Stimulated activated effector memory CD8-positive, alpha-beta T cell treated with anti-CD3 and anti-CD28 coated beads, Interleukin-12 subunit alpha, Interleukin-12 subunit beta, amount 100 ng/mL, for 72 hours (primary cell): ENCODE measurements around the gene ITGA5.
A peak's percentile ranks its signal among the peaks of the same experiment; 100 is the strongest.

Experiments
- ATAC-seq: fragments of 150-1000 bp; cut with Tn5 transposase; 2 replicates; pipeline ENCODE4 v1.10.0; 2021
- DNase-seq, 2 donors: peaks; one replicate each; pipeline ENCODE4 v3.0.0; 2021 to 2022; ENCODE audit warnings: low spot score in 2 of 2
- H3K27ac Mint-ChIP-seq: one replicate; pipeline ENCODE4 v1.8.0; 2022; ENCODE audit warnings: mild to moderate bottlenecking, mixed read lengths
- H3K36me3 Mint-ChIP-seq: one replicate; pipeline ENCODE4 v1.8.0; 2022; ENCODE audit warnings: mild to moderate bottlenecking, mixed read lengths
- H3K4me1 Mint-ChIP-seq: one replicate; pipeline ENCODE4 v1.8.0; 2022; ENCODE audit warnings: mixed read lengths
- H3K4me3 Mint-ChIP-seq: one replicate; pipeline ENCODE4 v1.8.0; 2022; ENCODE audit warnings: mild to moderate bottlenecking, mixed read lengths
- H3K9me3 Mint-ChIP-seq: one replicate; pipeline ENCODE4 v1.8.0; 2022; ENCODE audit warnings: mixed read lengths

The ITGA5 gene

DNA sequence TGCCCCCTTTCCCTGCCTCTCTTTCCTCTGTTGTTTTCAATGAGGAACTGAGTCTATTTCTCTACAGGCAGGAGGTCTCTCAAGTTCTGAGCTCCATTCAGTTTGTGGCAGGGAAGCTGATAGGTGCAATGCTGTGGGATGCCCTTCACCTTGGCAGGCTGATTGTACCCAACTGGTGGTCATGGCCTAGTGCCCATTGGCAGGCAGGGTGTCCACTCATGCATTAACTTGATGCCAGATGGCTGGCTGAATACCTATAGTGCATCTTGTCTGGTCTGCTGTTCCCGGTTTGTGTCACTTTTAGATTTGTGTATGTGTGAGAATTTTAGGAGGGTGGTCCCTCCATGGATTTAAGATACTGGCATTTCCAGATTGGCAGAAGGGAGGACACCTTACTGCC is 20.0 kb upstream of the ITGA5 start:
- no peak for ATAC-seq
- peak overlapping the region; percentile 53 for H3K27ac Mint-ChIP-seq
- no peaks in the 10 kb centered on the region for H3K9me3 Mint-ChIP-seq
- H3K4me3 Mint-ChIP-seq = no peak overlapping the region
- H3K36me3 Mint-ChIP-seq = no peaks in the 10 kb centered on the region
- H3K4me1 Mint-ChIP-seq = peaks cover 21% of the 10 kb centered on the region
- DNase-seq = no peak

DNA sequence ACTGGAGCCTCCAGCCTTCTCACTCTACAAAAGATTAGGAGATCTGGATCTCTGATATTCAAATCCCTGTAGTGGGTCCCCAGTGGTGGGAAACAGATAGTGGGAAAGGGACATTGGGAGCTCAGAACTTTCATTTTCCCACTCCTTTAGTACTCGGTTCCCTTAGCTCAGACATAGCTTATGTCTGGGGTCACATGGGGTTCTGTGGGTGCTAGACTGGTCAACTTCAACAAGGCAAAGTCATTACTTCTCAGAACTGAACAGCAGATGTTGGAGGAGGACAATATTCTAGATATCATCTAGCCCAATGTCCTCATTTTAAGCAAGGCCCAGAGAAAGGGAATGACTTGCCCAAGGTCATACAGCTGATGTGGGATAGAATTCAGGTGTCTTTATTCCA is 19.5 kb upstream of the ITGA5 start:
- no peak for ATAC-seq
- Mint-ChIP-seq H3K9me3 (no peaks in the 10 kb centered on the region), H3K36me3 (no peaks in the 10 kb centered on the region), H3K4me1 (peaks cover 22% of the 10 kb centered on the region), H3K27ac (peak overlapping the region; percentile 81), H3K4me3 (no peak overlapping the region)
- no peak for DNase-seq

DNA sequence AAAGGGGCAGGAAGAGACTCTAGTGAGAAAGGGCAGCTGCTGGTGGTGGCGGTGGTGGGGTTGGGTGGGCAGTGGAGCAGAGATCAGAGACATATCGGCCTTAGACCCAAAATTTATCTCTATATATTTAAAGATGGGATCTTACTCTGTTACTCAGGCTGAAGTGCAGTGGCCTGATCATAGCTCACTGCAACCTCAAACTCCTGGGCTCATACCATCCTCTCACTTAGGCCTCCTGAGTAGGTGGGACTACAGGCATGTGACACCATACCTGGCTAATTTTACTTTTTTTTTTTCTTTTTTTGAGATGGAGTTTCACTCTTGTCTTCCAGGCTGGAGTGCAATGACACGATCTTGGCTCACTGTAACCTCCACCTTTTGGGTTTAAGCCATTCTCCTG is 18.6 kb upstream of the ITGA5 start:
- Mint-ChIP-seq H3K9me3 (no peaks in the 10 kb centered on the region), H3K36me3 (no peaks in the 10 kb centered on the region), H3K4me3 (no peak overlapping the region), H3K27ac (peak overlapping the region; percentile 81), H3K4me1 (peaks cover 30% of the 10 kb centered on the region)
- DNase-seq = no peak
- peak; percentile 70 for ATAC-seq

DNA sequence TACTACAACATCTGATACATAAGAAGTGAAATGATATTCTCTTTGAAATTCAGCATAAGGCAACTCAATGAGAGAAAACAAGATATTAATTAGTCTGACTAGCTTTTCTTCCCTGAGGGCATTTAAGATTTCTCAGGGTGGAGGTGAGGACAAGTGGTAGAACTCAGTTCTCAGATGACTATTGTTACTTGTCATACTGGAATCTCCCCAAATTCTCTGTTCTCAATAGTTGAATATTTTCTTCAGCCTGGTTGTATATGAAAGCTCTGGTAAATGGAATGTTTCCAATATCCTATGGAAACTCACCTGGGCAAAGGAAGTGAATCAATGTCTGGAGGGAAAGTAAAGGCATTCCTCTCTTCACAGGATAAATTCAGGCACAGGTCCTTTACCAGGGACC is 18.2 kb upstream of the ITGA5 start:
- ATAC-seq = peak; percentile 82
- Mint-ChIP-seq H3K4me1 (peaks cover 35% of the 10 kb centered on the region), H3K4me3 (no peak overlapping the region), H3K9me3 (no peaks in the 10 kb centered on the region), H3K36me3 (no peaks in the 10 kb centered on the region), H3K27ac (peak overlapping the region; percentile 81)
- no peak for DNase-seq

DNA sequence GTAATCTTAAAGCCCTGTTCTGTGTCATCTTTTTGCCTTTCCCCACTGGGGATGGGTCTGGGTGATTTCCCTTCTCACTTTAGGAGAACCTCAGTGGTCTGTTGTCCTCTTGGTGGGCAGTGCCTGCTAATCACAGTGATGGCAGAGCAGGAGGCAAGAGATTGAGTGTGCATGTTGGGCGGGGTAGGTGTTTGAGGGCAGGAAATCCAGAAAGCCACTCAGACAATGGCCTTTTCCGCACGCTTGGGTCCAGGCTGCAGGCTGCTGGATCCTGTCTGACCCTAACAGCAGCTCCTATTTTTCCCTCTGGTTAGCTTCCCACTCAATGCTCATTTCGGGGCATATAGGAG is 13.7 kb upstream of the ITGA5 start:
- Mint-ChIP-seq H3K4me3 (peak overlapping the region; percentile 56), H3K4me1 (peaks cover 63% of the 10 kb centered on the region), H3K27ac (peak overlapping the region; percentile 73), H3K9me3 (no peaks in the 10 kb centered on the region), H3K36me3 (no peaks in the 10 kb centered on the region)
- DNase-seq (no peak), ATAC-seq (peak; percentile 72)

DNA sequence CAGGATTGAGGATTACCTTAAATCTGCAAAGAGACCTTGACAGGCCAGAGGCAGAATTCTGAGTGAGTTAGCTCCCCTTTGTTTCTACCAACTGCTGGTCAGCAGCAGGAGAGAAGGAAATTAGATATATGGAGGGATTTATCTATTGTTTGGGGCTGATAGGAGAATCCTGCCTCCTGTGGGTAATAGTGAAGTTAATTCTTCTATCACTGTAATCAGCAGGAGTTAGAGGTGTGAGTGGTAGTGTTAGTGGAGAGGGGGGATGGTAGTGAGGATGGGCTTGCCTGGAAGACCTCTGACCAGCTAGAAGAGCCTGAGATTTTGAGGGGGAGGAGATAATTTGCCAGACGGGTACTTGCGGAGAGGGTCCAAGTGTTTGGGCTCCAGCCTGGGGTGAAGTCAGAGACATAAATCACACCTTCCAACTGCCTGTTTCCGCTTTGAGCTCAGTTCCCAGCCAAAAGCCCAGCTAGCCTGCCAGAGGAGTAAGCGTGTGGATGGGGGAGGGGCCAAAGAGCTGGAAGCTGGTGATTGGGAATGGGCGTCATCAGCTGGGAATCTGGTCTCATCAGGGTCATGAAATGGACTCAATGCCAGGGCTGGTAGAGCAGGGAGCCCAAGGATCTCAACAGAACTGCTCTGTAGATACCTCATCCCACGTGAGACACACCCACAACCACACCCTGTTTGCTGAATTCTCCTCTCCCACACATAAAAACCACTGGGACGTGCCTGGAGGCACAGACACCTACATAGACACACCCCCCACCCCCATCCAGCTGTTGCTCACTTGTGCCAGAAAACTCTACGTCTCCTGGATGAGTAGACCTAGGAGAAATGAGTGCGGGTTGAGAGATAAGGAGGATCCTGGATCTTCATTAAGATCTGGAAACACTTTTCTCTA is 13.1 kb upstream of the ITGA5 start:
- peaks cover 65% of the 10 kb centered on the region for H3K4me1 Mint-ChIP-seq
- no peaks in the 10 kb centered on the region for H3K36me3 Mint-ChIP-seq
- peak overlapping the region; percentile 73 for H3K27ac Mint-ChIP-seq
- peak overlapping the region; percentile 56 for H3K4me3 Mint-ChIP-seq
- ATAC-seq = peak; percentile 79
- no peaks in the 10 kb centered on the region for H3K9me3 Mint-ChIP-seq
- DNase-seq = no peak

DNA sequence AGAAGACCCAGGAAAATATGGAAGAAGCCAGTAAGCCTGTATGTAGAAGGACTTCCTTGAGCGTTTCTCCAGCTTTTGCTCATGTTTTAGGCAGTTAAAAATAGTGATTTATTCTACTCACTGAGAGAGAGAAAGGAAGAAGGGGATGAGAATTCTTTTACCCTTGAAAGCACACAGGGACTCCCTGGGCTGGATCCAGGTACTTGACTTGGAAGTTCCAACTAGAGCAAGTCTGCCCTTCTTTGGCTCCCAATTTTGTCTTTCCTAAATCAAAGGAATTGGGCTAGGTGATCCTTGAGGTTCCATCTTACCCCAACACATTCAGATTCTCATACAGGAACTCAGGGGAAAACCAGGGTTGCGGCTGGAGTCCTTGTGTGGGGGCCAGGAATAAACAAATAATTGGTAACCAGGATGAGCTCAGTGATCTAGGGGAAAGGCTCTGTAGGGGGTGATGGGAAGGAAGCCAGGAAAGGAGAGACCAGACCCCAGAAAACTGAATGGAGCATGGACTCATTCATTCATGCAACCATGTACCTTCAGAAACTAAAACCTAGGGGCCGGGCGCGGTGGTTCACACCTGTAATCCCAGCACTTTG is 11.5 kb upstream of the ITGA5 start:
- H3K4me1 Mint-ChIP-seq = peaks cover 68% of the 10 kb centered on the region
- H3K4me3 Mint-ChIP-seq = no peak overlapping the region
- DNase-seq (no peak), ATAC-seq (no peak)
- H3K9me3 Mint-ChIP-seq = no peaks in the 10 kb centered on the region
- no peaks in the 10 kb centered on the region for H3K36me3 Mint-ChIP-seq
- no peak overlapping the region for H3K27ac Mint-ChIP-seq

DNA sequence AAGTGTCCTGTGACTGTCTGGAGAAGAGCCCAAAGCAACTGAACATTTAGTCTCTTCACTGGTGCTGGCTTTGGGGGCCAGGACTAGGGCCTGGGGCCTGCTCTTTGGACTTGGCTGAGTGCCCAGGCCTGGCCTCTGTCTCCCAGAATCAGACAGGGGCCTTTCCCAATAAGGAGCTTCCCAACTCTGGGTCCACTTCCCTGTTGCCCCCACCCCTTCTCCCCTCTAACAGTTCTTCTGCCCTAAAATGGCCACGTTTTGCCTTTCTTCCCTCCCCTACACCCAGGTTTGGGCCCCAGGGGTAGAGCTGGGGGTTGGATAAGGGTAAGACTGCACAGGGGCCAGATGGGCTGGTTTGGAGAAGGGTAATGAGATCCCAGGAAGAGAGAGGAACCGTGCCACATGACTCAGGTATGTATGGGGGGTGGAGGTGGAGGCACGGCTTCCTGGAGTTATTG is 10.0 kb upstream of the ITGA5 start:
- Mint-ChIP-seq H3K36me3 (no peaks in the 10 kb centered on the region), H3K4me3 (peak overlapping the region; percentile 46), H3K27ac (peak overlapping the region; percentile 87), H3K9me3 (no peaks in the 10 kb centered on the region), H3K4me1 (peaks cover 75% of the 10 kb centered on the region)
- no peak for DNase-seq
- ATAC-seq = no peak

DNA sequence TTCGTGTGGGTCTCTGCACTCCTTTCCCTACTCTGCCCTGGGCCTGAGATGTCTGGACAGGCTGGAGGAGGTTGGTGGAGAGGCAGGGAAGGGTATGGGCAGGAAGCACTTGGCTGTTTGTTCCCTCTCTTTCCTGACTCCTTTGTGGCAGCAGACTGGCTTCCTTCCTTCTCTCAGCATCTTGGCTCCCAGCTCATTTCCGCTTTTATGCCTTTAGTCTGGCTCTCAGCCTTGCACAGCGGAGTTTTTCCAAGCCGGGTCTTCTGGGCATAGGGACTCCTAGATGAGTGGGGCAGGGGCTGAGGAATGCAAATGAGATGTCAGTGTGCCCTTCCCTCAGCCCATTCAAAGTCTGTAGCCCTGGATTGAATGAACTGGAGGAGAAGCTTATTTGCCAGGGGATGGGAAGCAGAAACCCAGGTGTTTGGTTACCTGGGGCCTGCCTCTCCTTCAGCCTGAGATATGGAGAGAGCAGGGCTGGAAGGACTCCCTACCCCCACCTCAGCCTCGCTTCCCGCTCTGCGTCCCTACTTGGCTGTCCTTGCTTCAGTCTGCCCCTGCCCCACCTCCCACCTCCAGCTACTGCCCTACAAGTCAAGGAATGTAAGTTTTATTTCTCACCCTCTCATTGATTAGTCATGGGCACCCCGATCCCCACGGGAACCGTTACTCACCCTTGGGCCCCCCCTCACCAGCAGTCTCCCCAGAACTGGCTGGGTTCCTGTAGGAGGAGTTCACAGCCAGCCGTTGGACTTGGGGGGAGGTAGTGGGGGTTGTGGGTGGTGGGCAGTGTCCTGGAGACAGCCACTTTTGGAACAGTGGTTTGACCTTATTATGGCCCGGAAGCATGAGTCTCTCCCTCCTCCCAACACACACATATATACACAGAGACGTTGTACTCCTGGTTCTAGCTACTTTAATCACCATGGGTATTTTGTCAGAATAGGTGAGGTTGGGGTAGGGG is 9.3 kb upstream of the ITGA5 start:
- ATAC-seq (peak; percentile 62), DNase-seq (no peak)
- H3K4me3 Mint-ChIP-seq = peak overlapping the region; percentile 46
- peak overlapping the region; percentile 87 for H3K27ac Mint-ChIP-seq
- H3K9me3 Mint-ChIP-seq = no peaks in the 10 kb centered on the region
- peaks cover 80% of the 10 kb centered on the region for H3K4me1 Mint-ChIP-seq
- H3K36me3 Mint-ChIP-seq = no peaks in the 10 kb centered on the region

DNA sequence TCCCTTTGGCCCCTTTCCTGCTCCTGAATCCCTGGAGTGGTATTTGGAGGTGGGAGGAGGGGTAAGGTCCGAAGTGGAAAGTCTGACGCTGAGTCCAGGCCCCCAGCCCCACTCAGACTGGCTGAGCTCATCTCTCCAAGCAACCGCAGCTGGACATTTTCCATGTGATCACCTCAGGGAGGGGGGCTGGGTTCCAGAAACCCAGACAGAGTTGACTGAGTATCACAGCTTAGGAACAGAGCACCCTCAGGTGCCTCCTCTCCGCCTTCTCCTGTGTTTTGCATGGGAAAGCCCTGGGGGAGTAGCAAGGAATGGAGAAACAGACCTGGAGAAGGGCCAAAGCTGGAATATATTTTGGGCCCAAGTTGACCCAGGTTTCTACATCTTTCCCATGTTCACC is 8.0 kb upstream of the ITGA5 start:
- Mint-ChIP-seq H3K36me3 (no peaks in the 10 kb centered on the region), H3K9me3 (no peaks in the 10 kb centered on the region), H3K27ac (peak overlapping the region; percentile 87), H3K4me1 (peaks cover 78% of the 10 kb centered on the region), H3K4me3 (no peak overlapping the region)
- no peak for ATAC-seq
- DNase-seq = no peak

DNA sequence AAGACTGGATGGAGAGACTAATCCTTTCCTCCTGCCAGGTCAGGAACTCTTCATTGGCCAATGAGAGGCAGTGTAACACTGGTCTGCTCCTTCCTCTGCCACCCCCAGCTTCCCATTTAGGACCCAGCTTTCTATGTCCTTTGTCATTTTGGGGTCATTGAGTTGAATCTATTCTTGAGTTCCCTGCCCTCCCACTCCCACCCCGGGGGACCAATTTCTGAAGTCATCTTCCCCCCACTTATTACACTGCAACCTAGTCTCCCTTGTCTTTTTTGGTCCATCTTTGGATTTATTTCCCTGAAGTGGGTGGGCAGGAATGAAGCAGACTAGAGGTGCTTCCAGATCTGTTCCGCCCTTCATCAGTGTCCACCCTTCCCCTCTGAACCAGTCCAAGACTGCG is 7.6 kb upstream of the ITGA5 start:
- DNase-seq = no peak
- ATAC-seq = no peak
- H3K27ac Mint-ChIP-seq = no peak overlapping the region
- H3K9me3 Mint-ChIP-seq = no peaks in the 10 kb centered on the region
- H3K36me3 Mint-ChIP-seq = no peaks in the 10 kb centered on the region
- H3K4me1 Mint-ChIP-seq = peaks cover 74% of the 10 kb centered on the region
- no peak overlapping the region for H3K4me3 Mint-ChIP-seq

DNA sequence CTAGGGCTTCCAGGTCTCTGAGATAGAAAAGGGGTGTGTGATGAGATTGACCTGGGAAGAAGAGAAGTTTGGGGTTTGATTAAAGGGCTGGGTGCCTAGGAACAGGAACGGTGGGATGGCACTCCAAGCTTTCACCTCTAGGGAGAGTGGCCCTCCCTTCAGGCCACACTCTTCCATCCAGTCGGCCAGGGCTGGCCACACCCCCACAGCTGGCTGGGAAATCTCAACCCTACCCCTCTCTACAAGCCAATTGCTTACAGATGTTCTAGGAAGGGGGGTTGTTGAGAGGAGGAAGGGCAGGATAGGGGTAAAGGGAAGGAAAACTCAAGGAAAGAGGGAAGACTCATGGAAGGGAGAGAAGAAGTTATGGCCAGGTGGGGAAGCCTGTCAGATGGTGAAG is 6.6 kb upstream of the ITGA5 start:
- H3K4me3 Mint-ChIP-seq = no peak overlapping the region
- peaks cover 72% of the 10 kb centered on the region for H3K4me1 Mint-ChIP-seq
- H3K27ac Mint-ChIP-seq = peak overlapping the region; percentile 54
- ATAC-seq (no peak), DNase-seq (no peak)
- no peaks in the 10 kb centered on the region for H3K36me3 Mint-ChIP-seq
- H3K9me3 Mint-ChIP-seq = no peaks in the 10 kb centered on the region

DNA sequence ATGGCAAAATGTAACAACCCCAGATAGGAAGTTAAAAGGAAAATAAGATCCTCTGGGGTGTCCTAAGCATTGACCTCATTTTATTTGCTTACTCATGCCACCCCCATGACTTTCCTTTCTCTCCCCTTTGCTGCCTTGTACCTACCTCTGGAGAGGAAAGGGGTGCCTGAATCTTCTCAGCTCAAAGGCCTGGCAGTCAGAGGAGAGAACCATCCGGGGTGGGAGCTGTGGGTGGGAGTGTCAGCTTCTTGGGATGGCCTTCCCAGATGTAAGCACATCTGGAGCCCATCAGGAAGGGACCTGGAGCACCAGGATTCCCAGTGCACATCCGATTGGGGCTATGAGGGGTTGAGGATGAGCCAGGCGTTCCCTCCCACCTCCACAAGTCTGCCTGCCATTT is 5.2 kb upstream of the ITGA5 start:
- Mint-ChIP-seq H3K36me3 (no peaks in the 10 kb centered on the region), H3K4me3 (no peak overlapping the region), H3K4me1 (peaks cover 69% of the 10 kb centered on the region), H3K27ac (no peak overlapping the region), H3K9me3 (no peaks in the 10 kb centered on the region)
- DNase-seq (no peak), ATAC-seq (no peak)

DNA sequence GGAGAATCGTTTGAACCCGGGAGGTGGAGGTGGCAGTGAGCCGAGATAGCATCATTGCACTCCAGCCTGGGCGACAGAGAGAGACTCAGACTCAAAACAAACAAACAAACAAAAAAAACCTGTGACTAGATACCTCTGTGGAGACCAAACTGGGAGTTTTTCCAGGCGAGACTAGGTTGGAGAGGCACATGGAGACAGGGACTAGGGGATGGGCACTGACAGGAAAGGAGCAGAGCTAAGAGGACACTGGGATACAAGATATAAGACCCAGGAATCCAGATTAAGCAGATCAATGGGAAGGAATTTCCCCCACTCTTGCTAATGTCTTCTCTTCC is 4.7 kb upstream of the ITGA5 start:
- H3K36me3 Mint-ChIP-seq = peaks cover under 1% of the 10 kb centered on the region

DNA sequence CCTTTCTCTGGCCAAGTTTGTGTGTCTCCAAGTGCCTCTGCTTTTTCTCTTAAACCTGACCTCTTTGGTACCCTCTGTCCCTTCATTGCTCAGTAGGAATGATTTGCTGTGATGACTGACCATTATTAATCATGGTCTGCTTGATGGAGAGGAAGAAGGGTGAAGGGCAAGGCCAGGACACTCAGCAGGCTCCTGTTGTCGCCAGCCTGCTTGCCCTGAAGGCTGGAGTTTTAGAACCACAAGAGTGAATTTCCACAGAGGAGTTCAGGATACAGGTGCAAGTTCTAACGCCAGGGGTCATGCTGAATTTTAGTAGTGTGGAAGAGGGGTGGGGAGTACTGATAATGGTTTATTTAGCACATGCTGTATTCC is 2.8 kb upstream of the ITGA5 start:
- peaks cover 20% of the 10 kb centered on the region for H3K36me3 Mint-ChIP-seq
- no peak overlapping the region for H3K27ac Mint-ChIP-seq
- DNase-seq (no peak), ATAC-seq (no peak)
- H3K4me3 Mint-ChIP-seq = no peak overlapping the region
- H3K9me3 Mint-ChIP-seq = no peaks in the 10 kb centered on the region
- H3K4me1 Mint-ChIP-seq = peaks cover 65% of the 10 kb centered on the region

More for the DNA sequence above, 4.7 kb upstream of the ITGA5 start:
- no peaks in the 10 kb centered on the region for H3K9me3 Mint-ChIP-seq
- ATAC-seq (no peak), DNase-seq (no peak)
- H3K4me1 Mint-ChIP-seq = peaks cover 66% of the 10 kb centered on the region
- no peak overlapping the region for H3K4me3 Mint-ChIP-seq
- peak overlapping the region; percentile 29 for H3K27ac Mint-ChIP-seq
